NCI-H526 treated with DMSO at 0.1 percent for 48 hours (cell line): ENCODE measurements around the gene C1QTNF12.

Experiments used
- DNase-seq: peaks from one replicate; lab custom pipeline; 2025; lab: John Stamatoyannopoulos, UW

Gene C1QTNF12

DNA sequence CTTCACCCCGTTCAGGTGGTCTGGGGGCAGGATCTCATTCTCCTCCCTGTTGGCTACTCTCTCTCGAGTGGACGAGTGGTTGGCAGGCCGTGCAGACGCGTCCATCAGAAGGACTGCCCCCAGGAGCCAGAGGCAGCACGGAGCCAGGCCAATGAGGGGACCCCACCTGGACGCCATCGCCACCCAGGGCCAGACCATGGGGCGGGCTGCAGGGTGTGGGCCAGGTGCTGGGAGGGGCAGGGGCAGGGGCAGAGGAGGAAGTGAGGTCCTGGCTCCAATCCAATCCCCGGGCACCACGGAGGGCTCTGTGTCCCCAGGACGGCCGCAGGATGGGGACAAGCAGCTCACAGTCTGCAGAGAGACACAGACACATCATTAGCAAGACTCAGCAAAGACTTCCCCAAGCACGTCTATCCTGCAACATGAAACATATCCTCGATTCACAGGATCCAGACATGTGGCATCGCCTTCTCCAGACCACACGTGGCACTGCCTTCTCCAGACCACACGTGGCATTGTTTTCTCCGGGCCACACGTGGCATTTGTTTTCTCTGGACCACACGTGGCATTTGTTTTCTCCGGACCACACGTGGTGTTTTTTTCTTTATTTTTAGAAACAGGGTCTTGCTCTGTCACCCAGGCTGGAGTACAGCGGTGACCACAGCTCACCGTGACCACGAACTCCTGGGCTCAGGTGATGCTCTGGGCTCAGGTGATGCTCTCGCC, 17.8 kb downstream of the C1QTNF12 start:
- no peak for DNase-seq

DNA sequence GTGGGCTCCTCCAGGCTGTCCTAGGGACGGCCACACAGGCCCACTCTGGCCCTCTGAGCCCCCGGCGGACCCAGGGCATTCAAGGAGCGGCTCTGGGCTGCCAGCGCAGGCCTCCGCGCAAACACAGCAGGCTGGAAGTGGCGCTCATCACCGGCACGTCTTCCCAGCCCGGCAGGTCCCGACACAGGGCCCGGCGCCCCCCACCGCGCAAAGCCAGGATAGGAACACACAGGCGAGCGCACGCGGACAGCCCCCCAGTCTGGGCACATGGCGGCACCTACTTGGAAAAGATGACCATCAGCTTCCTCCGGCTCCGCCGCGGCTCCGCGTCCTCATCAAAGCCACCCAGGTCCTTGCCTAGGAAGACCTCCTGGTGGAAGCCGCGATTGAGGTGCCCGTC, 18.3 kb downstream of the C1QTNF12 start:
- DNase-seq = no peak

DNA sequence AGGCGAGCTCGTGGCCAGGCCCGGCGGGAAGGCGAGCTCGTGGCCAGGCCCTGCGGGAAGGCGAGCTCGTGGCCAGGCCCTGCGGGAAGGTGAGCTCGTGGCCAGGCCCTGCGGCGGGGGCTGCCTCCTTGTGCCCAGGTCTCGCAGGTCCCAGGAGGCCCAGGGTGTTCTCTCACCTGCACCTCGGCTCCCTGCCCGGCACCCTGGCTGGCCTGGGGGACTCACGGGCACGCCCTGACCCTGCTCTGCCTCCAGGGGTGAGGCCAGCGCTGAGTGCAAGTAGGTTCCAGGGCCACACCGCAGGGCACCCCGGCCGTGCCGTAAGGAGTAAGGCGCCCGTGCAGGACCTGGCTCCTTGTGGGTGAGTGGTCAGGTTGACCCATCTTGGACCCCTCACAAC, 19.1 kb downstream of the C1QTNF12 start:
- DNase-seq = no peak

DNA sequence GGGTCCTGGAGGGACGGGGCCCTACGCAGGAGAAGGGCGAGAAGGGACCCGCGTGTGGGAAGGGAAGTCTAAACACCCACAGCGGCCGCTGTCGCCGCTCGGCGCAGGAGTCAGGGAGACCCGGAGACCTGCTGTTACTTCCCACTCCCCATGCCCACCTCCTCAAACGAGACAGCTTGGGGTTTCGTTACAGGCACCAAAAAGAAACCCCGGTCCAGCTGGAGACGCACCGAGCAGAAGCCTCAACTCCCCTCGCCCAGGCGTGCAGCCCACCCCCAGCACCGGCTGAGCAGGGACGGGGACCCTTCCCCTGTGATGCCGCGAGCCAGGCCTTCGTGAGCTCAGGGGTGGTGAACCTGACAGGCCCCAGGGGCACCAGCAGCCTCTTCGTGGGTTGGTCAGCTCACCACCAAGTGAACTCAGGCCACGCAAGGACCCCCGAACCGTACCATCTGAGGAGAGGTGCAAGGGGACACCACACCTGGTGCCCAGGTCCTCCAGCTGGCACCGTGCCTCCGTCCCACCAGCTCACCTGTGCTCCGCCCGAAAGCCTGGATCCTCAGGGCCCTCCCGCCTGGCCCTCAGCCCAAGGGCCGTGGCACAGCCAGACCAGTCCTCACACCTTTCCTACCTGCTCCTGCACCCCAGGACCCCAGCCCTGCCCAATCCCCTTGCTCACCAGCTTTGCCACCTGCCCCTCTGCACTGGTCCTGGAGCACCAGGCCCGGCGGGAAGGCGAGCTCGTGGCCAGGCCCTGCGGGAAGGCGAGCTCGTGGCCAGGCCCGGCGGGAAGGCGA, 19.8 kb downstream of the C1QTNF12 start:
- no peak for DNase-seq

DNA sequence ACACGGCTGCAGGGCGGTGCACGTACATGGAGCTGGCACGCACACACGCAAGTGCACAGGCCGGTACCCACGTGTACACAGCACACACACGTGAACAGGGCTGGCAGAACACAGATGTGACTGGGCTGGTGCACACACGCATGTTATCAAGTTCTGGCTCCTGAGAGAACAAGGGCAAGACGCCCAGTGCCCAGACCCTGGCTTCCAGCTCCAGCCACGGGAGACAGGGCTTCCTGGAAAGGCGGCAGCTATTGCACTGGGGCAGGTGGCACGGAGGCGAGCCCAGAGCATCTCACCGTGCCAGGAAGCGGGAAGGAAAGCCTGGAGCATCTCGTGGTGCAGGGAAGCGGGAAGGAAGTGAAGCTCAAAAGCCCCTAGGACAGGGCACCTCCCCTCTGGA, 20.6 kb downstream of the C1QTNF12 start:
- DNase-seq = no peak

DNA sequence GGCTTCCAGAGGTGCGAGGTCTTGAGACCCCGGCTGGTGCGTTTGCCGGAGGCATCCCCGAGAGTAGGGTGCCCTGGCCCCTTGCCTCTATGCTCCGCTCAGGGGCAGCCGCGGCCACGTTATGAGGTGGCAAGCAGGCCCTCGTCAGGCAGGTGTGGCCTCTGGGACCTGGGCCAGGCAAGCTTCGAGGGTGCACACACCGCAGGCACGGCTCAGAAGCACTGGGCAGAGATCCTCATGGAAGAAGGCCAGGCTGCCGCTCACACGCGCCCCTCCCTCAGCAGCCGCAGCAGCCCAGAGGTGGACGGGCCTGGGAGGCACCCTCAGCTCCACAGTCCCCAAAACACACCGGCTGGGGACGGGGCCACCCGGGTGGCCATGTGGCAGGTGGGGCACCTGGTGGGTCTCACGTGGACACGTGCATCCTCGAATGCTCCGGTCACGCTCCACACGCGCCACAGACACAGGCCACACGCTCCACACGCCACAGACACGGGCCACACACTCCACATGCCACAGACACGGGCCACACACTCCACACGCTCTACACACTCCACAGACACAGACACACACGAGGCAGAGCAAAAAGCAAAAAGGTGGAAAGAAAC, 21.2 kb downstream of the C1QTNF12 start:
- no peak for DNase-seq

DNA sequence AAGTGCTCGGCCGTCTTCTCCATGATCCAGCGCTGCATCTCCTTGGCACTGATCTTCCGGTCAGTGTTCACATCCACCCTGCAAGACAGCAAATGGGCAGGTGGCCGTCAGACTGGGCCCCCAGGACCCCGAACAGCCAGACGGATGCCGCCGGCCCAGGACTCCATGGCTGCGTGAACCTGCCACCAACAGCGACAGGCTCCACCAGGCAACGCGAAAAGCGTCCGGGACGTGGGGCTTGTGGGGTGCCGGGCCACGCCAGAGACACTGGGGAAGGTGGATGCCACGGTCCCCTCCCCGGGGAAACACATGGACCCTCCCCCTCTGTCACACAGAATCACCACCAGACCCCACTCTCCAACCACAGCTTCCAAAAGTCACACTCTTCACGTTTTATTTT, 22.6 kb downstream of the C1QTNF12 start:
- DNase-seq = no peak

DNA sequence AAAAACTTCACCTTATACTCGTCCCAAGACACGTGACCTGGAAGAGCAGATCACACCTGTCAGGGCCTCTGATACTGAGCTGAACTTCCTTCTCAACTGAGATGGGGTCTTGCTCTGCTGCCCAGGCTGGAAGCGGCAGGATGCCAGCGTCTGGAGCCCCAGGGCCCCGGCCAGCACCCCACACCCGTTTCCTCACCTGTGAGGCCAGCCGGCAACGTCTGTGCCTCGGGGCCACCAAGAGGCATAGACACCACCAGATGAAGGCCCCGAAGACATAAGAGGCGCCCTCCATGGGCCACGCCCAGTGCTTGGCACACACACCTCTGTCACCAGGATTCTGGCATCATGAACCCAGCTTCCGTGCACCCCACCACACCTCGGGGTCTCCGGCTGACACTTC, 23.2 kb downstream of the C1QTNF12 start:
- DNase-seq = no peak

DNA sequence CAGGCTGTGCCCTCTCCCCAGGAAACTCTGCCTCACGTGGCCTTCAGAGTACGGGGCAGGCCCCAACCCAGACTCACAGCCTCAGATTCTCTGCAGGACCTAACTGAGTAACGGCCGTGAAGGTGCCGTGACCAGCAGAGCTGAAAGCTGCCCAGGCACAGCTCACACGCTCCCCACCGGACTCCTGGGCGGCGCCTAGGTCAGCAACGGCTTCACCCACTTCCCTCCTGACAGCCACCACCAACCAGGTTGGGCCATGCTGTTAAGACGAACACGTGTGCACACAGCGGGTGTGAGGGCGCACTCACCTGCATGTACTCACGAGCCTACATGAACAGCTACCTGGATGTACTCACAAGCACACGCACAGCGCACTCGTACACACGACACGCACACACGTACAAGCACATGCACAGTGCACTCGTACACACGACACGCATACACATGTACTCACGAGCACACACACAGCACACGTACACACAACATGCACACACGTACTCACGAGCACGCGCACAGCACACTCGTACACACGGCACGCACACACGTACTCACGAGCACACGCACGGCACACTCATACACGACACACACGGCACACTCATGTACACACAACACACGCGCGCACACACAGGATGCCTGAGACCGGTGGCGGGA, 23.8 kb downstream of the C1QTNF12 start:
- no peak for DNase-seq

DNA sequence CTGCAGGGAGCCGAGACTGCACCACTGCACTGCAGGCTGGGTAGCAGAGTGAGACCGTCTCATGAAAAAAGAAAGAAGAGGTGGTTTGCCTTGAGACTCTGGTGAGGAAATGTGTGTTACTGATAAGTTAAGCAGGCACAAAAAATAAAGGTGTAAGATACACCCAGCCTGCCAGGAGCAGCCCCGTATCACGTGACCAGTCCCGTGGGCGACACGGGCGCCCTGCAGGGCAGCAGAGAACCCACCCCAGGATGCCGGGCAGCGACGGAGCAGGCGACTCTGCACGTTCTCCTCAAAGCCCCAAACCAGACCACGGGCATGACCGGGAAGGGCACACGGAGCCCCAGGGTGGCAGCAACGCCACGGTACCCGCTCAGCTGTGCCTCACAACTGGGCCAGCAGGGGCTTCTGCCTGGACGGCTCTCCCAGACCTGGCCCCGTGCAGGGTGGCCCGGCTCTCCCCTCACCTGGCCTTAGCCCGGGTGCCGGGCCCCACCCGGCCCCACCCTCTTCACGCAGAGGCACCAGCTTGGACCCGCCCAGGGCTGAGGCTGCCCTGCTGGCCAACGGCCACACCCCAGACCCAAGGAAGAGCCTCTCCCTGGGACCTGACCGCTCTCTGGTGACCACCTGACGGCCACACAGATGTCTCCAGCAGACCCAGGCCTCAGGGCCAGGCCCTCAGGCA, 24.5 kb downstream of the C1QTNF12 start:
- no peak for DNase-seq

DNA sequence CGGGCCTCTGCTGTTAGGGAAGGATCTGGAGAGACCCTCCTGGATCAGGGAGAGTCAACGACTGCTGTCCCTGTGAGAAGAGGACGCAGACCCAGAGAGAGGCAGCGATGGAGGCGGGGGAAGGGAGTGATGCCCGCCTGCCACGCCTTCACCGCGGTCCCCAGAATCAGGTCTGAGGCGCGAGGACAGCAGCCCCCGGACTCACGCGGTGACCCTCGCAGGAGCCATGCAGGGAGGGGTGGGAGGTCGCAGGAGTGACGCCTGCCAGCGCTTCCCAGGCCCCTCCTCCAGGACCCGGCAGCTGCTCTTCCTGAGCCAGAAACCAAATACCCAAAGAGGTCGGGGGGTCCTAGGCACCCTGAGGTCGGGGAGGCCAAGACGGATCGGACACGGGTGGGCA, 26.3 kb downstream of the C1QTNF12 start:
- DNase-seq = no peak

DNA sequence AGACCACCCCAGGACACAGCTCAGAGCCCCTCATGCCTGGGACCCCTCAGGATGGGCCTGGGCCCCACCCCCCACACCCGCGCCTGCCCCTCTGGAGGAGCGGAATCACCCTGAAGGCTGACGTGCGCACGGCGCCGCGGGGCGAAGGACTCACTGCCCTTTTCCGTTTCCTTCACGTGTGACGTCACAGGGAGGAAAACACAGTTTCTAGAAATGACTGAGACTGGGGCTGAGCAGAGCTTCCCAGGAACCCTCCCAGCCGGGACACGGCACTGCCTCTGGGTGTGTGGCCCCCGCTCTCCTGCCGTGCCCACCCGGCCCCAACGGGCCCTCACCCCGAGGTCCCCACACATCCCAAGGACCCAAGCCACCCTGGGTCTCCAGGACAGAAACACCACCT, 27.2 kb downstream of the C1QTNF12 start:
- no peak for DNase-seq

DNA sequence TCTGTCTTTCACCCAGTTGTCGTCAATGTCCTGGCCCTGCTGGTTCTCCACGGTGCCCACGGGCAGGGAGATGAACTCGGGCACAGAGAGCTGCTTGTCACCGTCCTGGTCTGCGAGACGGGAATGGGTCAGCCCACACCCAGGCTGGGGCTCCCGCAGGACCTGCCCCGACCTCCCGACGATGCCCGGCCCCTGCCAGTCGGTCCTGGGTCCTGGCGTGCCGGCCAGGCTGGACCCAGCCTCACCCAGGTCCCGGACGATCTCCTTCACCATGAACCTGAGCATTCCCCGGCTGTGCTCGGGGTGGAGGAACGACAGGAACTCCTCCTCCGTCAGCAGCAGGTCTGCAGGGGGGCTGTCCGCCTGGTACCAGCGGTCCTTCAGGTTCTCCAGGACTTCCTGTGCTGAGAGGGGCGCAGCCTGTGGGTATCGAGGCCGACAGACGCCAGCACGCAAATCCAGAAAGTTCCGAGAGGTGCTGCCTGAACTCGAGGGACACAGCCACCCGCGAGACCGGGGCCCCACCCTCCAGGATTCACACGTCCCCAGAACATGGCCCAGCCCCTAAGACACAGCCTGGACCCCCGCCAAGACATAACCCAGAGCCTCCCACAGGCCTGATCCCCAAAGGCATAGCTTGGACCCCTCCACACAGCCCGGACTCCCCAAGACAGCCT, 27.9 kb downstream of the C1QTNF12 start:
- no peak for DNase-seq

DNA sequence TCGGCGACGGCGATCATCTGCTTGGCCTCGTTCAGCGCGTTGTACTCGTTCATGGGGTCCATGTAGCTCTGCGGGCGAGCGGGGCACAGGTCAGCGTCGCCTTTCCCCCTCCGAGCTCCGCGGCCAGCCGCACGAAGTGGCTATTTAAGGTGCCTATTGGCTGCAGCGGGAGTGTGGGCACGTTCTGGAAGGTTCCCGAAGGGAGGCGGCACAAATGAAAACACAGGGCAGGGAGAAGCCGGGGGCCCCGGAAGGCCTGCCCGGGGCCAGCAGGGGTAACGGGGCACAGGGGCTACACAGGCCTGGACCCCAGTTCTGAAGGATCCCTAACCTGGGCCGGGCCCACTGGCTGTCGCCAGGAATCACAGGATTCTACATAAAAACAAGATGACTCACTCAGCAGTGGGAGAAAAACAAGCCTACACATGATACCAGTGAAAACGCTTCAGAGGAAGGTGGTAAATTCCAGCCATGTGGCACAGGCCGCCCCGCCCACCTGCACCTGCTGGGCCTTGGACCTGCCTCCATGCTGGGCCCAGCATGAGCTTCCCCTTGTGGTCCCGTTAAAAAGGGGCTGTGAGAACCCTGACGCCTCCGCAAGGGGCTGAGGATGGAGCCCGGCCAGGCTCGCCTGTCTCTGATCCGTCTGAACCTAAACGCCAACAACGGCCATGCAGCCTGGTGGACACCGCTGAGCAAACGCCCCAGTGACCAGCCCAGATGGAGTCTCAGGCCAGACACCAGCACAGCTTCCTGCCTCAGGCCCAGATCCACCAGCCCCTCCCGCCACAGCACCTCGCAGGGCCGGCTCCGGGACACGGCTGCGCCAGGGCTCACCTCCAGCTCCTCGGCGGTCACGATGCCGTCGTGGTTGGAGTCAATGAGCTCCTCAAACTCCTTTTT, 28.6 kb downstream of the C1QTNF12 start:
- DNase-seq = no peak

DNA sequence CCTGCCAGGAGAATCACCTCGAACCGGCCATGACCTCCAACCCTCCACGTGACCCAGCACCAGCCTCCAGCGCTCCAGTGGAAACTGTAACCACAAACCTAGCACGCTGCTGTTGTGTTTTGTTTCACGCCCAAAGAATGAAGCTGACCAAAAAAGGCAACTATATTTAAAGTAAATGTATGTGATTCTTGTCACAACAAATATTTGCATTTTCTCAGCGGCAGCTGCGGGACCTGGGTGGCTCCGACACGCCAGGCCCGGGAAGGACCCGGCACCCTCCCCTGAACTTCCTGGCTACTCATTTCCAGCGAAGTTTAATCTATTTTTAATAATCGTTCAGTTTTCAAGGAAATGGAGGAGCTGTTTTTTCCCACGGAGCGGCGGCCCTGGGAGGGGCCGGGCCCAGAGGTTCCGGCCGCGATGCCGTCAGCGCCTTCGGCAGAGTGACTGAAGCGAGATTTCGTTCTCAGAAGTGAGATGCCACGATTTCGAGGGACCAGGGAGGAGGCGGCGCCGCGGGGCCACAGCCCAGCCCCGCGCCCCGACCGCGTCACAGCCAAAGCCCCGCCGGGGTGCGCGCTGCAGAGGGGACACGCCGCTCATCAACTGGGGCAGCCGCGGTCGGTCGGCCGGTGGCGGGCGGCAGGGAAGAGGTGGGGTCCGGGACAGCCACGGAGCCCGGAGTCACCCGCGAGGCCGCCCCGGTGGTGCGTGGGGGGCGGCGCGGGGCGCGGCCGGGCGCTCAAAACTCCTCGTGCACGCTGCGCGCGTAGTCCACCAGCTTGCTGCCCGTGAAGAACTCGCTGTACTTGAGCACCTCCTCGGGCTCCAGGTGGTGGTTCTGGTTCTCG, 29.5 kb downstream of the C1QTNF12 start:
- peak; percentile 37 for DNase-seq

DNA sequence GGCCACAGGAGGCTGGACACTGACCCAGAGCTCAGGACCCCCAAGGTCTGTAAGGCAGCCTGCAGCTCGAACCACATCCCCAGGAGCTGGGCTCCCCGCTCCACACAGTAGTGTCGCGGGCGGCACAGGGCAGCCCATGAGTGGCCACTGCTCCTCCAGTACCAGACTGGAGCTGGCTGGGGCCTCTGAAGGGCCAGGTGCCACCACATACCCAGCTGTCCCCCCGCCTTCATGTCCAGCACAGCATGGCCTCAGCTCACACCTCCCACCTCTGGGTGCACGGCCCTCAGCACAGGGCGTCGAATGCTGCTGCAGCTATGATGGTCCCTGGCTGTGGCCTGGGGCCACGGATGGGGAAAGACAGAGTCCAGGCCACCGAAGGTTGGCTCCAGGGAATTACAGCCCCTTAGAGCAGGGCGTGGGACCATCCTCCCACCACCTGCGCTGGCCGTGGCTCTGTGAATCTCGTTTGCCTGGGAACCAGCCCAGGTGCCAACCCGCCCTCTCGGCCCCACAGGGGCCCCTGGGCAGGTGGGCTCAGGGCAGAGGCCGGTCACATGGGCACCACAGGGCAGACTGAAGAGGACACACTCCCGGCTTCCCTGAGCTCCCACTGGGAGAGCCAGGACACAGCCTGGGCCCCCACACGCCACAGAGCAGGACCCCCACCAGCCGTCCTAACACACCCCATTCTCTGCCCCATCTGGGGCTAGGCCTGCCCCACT, 30.5 kb downstream of the C1QTNF12 start:
- DNase-seq = no peak

DNA sequence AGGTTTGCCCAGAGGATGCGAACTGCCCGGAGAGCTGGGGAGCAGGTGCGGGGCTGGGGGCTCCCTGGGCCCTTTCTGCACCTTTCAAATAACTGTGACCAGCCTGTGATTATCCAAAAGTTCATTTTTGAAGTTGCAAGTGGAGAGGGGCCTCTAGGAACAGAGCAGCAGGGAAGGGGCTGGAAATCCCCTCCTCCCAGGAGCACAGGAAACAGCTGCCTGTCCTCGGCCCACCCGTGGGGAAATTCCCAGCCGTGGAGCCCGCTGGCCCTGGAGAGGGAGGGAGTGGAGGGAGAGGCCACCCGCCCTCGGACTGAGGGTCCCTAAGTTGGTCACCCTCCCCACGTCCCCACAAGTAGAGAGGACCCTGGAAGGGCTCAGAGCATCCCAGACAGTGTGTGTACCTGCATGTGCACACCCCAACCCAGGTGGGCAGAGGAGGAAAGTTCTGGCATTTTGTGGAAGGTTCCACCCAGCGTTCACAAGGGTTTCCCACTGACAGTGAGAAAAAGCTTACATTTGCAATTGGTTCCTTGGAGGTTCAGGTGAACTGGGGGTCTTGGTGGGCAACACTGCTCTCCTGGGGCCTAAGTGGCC, 31.3 kb downstream of the C1QTNF12 start:
- no peak for DNase-seq
